CD14-positive monocyte (primary cell): Measurements from ENCODE around the gene EEIG1. TPM values are rescaled to one million over a fixed set of nuclear protein-coding genes. Genes with fewer than 3 reads are reported as not detected.

Experiments used
- DNase-seq, 3 donors: peaks; one replicate each; pipeline ENCODE4 v3.0.0-alpha.2; 2011 to 2022
- H2AFZ ChIP-seq: 2 replicates; pipeline ENCODE4 v1.6.0; 2012; ENCODE audit warnings: mild to moderate bottlenecking, low read depth, low read length, inconsistent platforms; ENCODE audit not compliant: insufficient read depth, poor library complexity, severe bottlenecking
- H3K27ac ChIP-seq, 2 donors: 1 replicate in 1 of 2; 2 replicates in 1 of 2; pipeline ENCODE4 v1.5.1; 2012 to 2013; ENCODE audit warnings: low read length in 2 of 2, control low read depth in 1 of 2, inconsistent platforms in 1 of 2, low read depth in 1 of 2, mild to moderate bottlenecking in 1 of 2
- H3K27me3 ChIP-seq, 2 donors: one replicate each; pipeline versions ENCODE4 v1.6.0 to v1.6.1; 2011 to 2013; ENCODE audit warnings: low read length in 2 of 2; ENCODE audit not compliant: control insufficient read depth in 2 of 2, insufficient read depth in 2 of 2
- H3K36me3 ChIP-seq, 2 donors: replicated peaks in 1 of 2; 1 replicate in 1 of 2; 2 replicates in 1 of 2; pipeline versions ENCODE4 v1.5.1 to v1.6.1; 2012 to 2013; ENCODE audit warnings: low read length in 2 of 2, control low read depth in 1 of 2, inconsistent platforms in 1 of 2, mild to moderate bottlenecking in 1 of 2; ENCODE audit not compliant: insufficient read depth in 2 of 2, control insufficient read depth in 1 of 2
- H3K4me1 ChIP-seq, 2 donors: 1 replicate in 1 of 2; 2 replicates in 1 of 2; pipeline versions ENCODE4 v1.5.1 to v1.6.1; 2012 to 2013; ENCODE audit warnings: low read length in 2 of 2, control low read depth in 1 of 2, inconsistent platforms in 1 of 2, mild to moderate bottlenecking in 1 of 2, moderate library complexity in 1 of 2; ENCODE audit not compliant: insufficient read depth in 2 of 2, control insufficient read depth in 1 of 2
- H3K4me2 ChIP-seq: replicated peaks from 2 replicates; pipeline ENCODE3; 2012; ENCODE audit warnings: low read length, moderate library complexity, mild to moderate bottlenecking; ENCODE audit not compliant: poor library complexity, severe bottlenecking; ENCODE audit errors: extremely low read depth
- H3K4me3 ChIP-seq, 3 experiments: fragments of 200-600 bp in 1 of 3; sonication (generic) in 1 of 3; replicated peaks in 1 of 3; 1 replicate in 2 of 3; 2 replicates in 1 of 3; pipeline ENCODE4 v1.5.1; 2011 to 2013; ENCODE audit warnings: low read length in 3 of 3, mild to moderate bottlenecking in 3 of 3, control low read depth in 2 of 3, low read depth in 2 of 3, inconsistent platforms in 1 of 3, moderate library complexity in 1 of 3
- H3K79me2 ChIP-seq: 2 replicates; pipeline ENCODE4 v1.6.0; 2012; ENCODE audit warnings: mild to moderate bottlenecking, control low read depth, inconsistent platforms, low read length, moderate library complexity; ENCODE audit not compliant: insufficient read depth
- H3K9ac ChIP-seq: 2 replicates; pipeline ENCODE4 v1.6.0; 2017; ENCODE audit warnings: low read length, mild to moderate bottlenecking; ENCODE audit not compliant: insufficient read depth, poor library complexity, severe bottlenecking
- H3K9me3 ChIP-seq, 2 donors: replicated peaks in 1 of 2; 1 replicate in 1 of 2; 2 replicates in 1 of 2; pipeline versions ENCODE4 v1.5.1 to v1.6.1; 2012 to 2013; ENCODE audit warnings: low read length in 2 of 2, control low read depth in 1 of 2; ENCODE audit not compliant: control insufficient read depth in 1 of 2, insufficient read depth in 1 of 2
- H4K20me1 ChIP-seq: 2 replicates; pipeline ENCODE4 v1.6.0; 2012; ENCODE audit warnings: mild to moderate bottlenecking, low read length, control low read depth, moderate library complexity; ENCODE audit not compliant: insufficient read depth
- H3K27ac Mint-ChIP-seq, 7 donors: one replicate each; pipeline ENCODE4 v1.8.0; 2020; ENCODE audit warnings: mild to moderate bottlenecking in 7 of 7, mixed read lengths in 7 of 7, moderate library complexity in 6 of 7, inconsistent platforms in 2 of 7
- H3K27me3 Mint-ChIP-seq, 3 donors: one replicate each; pipeline ENCODE4 v1.8.0; 2021 to 2022; ENCODE audit warnings: low read depth in 3 of 3, mild to moderate bottlenecking in 3 of 3, mixed read lengths in 3 of 3, moderate library complexity in 3 of 3, inconsistent platforms in 1 of 3
- H3K36me3 Mint-ChIP-seq, 2 donors: one replicate each; pipeline ENCODE4 v1.8.0; 2020; ENCODE audit warnings: mixed read lengths in 2 of 2, inconsistent platforms in 1 of 2, mild to moderate bottlenecking in 1 of 2
- H3K4me1 Mint-ChIP-seq: one replicate; pipeline ENCODE4 v1.8.0; 2020; ENCODE audit warnings: mild to moderate bottlenecking, mixed read lengths
- H3K4me3 Mint-ChIP-seq, 2 donors: one replicate each; pipeline ENCODE4 v1.8.0; 2020; ENCODE audit warnings: mild to moderate bottlenecking in 2 of 2, mixed read lengths in 2 of 2, moderate library complexity in 1 of 2
- H3K9me3 Mint-ChIP-seq, 7 donors: one replicate each; pipeline ENCODE4 v1.8.0; 2020 to 2022; ENCODE audit warnings: mixed read lengths in 7 of 7, mild to moderate bottlenecking in 6 of 7, moderate library complexity in 6 of 7, inconsistent platforms in 2 of 7
- WGBS: methylation state at CpG from one replicate; pipeline ENCODE4 v1.1.5; 2013; ENCODE audit warnings: missing lambda C conversion rate; ENCODE audit not compliant: insufficient coverage; 5-methylcytosine and 5-hydroxymethylcytosine counted together
- intact Hi-C, 2 donors: fragments of 100-400 bp; cut with micrococcal nuclease; formaldehyde crosslinking; loops; one replicate each; pipeline versions ENCODE4 v1.15.0 to v1.15.1; 2023
- polyA plus RNA-seq, 3 donors: library from polyadenylated mRNA; depleted of rRNA in 1 of 3; unstranded in 2 of 3; stranded (reverse) in 1 of 3; fragments of 300-500 nt in 2 of 3; fragments of >200 nt in 1 of 3; fragmentation: Illumina TruSeq in 2 of 3; gene quantifications; 1 replicate in 2 of 3; 2 replicates in 1 of 3; pipeline ENCODE4 v1.2.3, GENCODE V29; 2012 to 2021
- TF ChIP-seq, protein P1 (sequence below): fragments of 200-600 bp; IDR thresholded peaks from one replicate; pipeline ENCODE4 v1.8.0; 2022; ENCODE audit warnings: antibody characterized with exemption, mild to moderate bottlenecking

EEIG1 gene
- polyA plus RNA-seq, 3 donors = 0.86 to 2.3 (median 2.1) TPM

DNA sequence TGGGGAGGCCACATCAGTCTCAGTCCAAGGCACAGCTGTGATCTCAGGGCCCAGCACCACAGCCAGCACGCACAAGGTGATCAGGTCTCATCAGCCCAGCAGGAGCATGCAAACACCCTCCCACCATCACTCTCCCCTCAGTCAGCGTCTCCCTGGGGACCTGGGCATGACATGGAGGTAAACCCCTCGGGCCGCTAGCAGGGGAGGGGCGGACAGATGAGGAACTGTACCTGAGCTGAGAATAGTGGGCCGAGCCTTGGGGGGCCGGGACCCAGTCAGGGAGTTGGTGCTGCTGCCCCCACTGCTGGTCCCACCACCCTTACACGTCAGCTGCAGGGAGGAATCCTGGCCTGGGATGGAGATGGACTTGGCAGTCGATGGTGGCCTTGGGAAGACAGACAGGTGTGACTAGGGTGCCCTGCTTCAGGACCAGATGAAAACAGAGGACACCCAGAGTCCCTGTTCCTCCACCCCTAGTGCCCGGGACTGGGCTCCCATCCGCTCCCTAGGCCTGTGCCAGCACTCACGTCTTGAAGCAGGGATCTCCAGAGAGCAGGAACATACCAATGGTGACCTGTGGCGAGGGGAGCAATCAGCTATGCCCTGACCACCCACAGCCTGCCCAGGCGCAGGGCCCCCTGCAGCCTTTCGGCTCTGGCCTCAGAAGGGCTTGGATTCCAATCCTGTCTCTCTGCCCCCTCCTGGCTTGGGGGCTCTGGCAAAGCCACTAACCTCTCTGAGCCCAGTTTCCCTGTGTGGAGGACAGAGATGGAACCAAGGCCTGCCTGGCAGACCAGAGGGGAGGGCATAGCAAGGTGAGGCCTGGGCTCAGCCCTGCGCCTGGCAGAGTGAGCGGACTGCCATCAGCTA is 32.7 kb downstream of the EEIG1 start:
- Histone ChIP-seq H3K36me3 (no peaks in the 10 kb centered on the region), H3K9ac (no peak overlapping the region), H3K4me2 (no peak overlapping the region), H3K27ac (no peak overlapping the region), H3K4me3 (no peak overlapping the region), H3K79me2 (no peaks in the 10 kb centered on the region), H3K9me3 (no peaks in the 10 kb centered on the region), H3K4me1 (peaks cover 9 to 10% of the 10 kb centered on the region in 2 donors), H4K20me1 (no peaks in the 10 kb centered on the region), H2AFZ (no peak overlapping the region), H3K27me3 (no peaks in the 10 kb centered on the region)
- no peak overlapping the region for H3K4me3 Mint-ChIP-seq
- 96% methylated on average over 15 of the region's 17 CpGs for WGBS
- H3K9me3 Mint-ChIP-seq = peaks cover 0 to 1% (median 0%) of the 10 kb centered on the region in 7 donors
- TF ChIP-seq, protein P1, sequence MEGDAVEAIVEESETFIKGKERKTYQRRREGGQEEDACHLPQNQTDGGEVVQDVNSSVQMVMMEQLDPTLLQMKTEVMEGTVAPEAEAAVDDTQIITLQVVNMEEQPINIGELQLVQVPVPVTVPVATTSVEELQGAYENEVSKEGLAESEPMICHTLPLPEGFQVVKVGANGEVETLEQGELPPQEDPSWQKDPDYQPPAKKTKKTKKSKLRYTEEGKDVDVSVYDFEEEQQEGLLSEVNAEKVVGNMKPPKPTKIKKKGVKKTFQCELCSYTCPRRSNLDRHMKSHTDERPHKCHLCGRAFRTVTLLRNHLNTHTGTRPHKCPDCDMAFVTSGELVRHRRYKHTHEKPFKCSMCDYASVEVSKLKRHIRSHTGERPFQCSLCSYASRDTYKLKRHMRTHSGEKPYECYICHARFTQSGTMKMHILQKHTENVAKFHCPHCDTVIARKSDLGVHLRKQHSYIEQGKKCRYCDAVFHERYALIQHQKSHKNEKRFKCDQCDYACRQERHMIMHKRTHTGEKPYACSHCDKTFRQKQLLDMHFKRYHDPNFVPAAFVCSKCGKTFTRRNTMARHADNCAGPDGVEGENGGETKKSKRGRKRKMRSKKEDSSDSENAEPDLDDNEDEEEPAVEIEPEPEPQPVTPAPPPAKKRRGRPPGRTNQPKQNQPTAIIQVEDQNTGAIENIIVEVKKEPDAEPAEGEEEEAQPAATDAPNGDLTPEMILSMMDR = no peak
- no peak overlapping the region for H3K27ac Mint-ChIP-seq
- H3K36me3 Mint-ChIP-seq = peaks cover 6 to 9% of the 10 kb centered on the region in 2 donors
- H3K4me1 Mint-ChIP-seq = peaks cover 10% of the 10 kb centered on the region
- H3K27me3 Mint-ChIP-seq = peaks cover 0 to 1% (median 0%) of the 10 kb centered on the region in 3 donors
- DNase-seq = no peak
- intact Hi-C loops = loop anchor here in 1 of 2 donors (10.0 kb wide), 1 partner anchor 137 kb away; no protein-coding TSS in a partner anchor

DNA sequence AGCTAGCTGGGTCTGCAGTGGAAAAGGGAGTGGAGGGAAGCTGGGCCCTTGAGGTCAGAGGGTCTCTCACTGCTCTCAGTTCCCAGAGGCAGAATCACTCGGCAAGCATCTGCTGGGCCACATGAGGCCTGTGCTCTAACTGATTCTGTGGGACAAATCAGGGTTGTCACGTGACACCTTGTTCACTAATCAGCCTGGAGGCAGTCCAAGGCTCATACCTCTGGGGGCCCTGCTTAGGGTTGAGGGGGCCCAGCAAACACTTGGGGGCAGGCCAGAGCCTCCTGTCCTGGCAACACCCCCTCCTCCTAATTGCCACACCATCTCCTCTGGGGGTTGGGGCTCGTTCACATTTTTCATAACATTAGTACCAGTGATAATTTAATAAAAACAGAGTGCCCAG is 34.1 kb downstream of the EEIG1 start:
- H3K4me1 Mint-ChIP-seq = peaks cover 13% of the 10 kb centered on the region
- H3K27ac Mint-ChIP-seq = no peak overlapping the region
- H3K4me3 Mint-ChIP-seq = no peak overlapping the region
- TF ChIP-seq, protein P1 = no peak
- H3K27me3 Mint-ChIP-seq = peaks cover 0 to 1% (median 0%) of the 10 kb centered on the region in 3 donors
- peaks cover 6 to 9% of the 10 kb centered on the region in 2 donors for H3K36me3 Mint-ChIP-seq
- 92% methylated on average over 2 of the region's 3 CpGs for WGBS
- H3K4me2 ChIP-seq = no peak overlapping the region
- peaks cover 11 to 13% of the 10 kb centered on the region in 2 donors for H3K4me1 ChIP-seq
- no peaks in the 10 kb centered on the region for H4K20me1 ChIP-seq
- no peak for DNase-seq
- no peak overlapping the region for H3K9ac ChIP-seq
- H3K36me3 ChIP-seq = no peaks in the 10 kb centered on the region
- no peak overlapping the region for H2AFZ ChIP-seq
- H3K4me3 ChIP-seq = no peak overlapping the region
- H3K79me2 ChIP-seq = no peaks in the 10 kb centered on the region
- H3K27ac ChIP-seq = no peak overlapping the region
- no peaks in the 10 kb centered on the region for H3K9me3 ChIP-seq
- intact Hi-C loops = loop anchor here in 1 of 2 donors (10.0 kb wide), 1 partner anchor 138 kb away; no protein-coding TSS in a partner anchor
- H3K9me3 Mint-ChIP-seq = peaks cover 0 to 1% (median 0%) of the 10 kb centered on the region in 7 donors
- no peaks in the 10 kb centered on the region for H3K27me3 ChIP-seq
